Astrocyte (in vitro differentiated cells and primary cell): Measurements from ENCODE around the gene GGTA1. TPM values are rescaled to one million over a fixed set of nuclear protein-coding genes. Genes with fewer than 3 reads are reported as not detected.
"Not testable (repeated sequence)": the region's sequence is repeated elsewhere in the genome, so short reads cannot be mapped to it uniquely, and the experiment has no call there.

Experiments
- DNase-seq: peaks from one replicate; pipeline ENCODE4 v3.0.0-alpha.2; 2010; ENCODE audit warnings: low read depth
- FAIRE-seq: peaks from 2 replicates; lab custom pipeline; 2011; peaks lifted over from hg19 to GRCh38; lab: Jason Lieb, UNC
- H2AFZ ChIP-seq: 2 replicates; pipeline ENCODE4 v1.6.0; 2012; ENCODE audit warnings: low read depth, low read length, inconsistent platforms
- H3K27ac ChIP-seq: 2 replicates; pipeline ENCODE4 v1.5.1; 2011; ENCODE audit warnings: low read depth, low read length, inconsistent platforms
- H3K27me3 ChIP-seq: 2 replicates; pipeline ENCODE4 v1.6.0; 2011; ENCODE audit warnings: low read length, inconsistent platforms; ENCODE audit not compliant: insufficient read depth
- H3K36me3 ChIP-seq: 2 replicates; pipeline ENCODE4 v1.5.1; 2011; ENCODE audit warnings: low read length, inconsistent platforms; ENCODE audit not compliant: insufficient read depth
- H3K4me1 ChIP-seq: 2 replicates; pipeline ENCODE4 v1.5.1; 2011; ENCODE audit warnings: low read length, inconsistent platforms; ENCODE audit not compliant: insufficient read depth
- H3K4me2 ChIP-seq: 2 replicates; pipeline ENCODE4 v1.6.0; 2012; ENCODE audit warnings: low read length, inconsistent platforms
- H3K4me3 ChIP-seq: 2 replicates; pipeline ENCODE4 v1.5.1; 2011; ENCODE audit warnings: low read depth, mild to moderate bottlenecking, low read length, inconsistent platforms; ENCODE audit not compliant: insufficient read depth
- H3K79me2 ChIP-seq: 2 replicates; pipeline ENCODE4 v1.6.0; 2012; ENCODE audit warnings: mild to moderate bottlenecking, low read length, inconsistent platforms; ENCODE audit not compliant: insufficient read depth
- H3K9ac ChIP-seq: 2 replicates; pipeline ENCODE4 v1.6.0; 2012; ENCODE audit warnings: mild to moderate bottlenecking, low read length, inconsistent platforms
- H3K9me3 ChIP-seq: 2 replicates; pipeline ENCODE4 v1.5.1; 2012; ENCODE audit warnings: low read depth, mild to moderate bottlenecking, low read length, inconsistent platforms; ENCODE audit not compliant: insufficient read depth
- H4K20me1 ChIP-seq: 2 replicates; pipeline ENCODE4 v1.6.0; 2012; ENCODE audit warnings: low read length, inconsistent platforms; ENCODE audit not compliant: insufficient read depth
- H3K27ac Mint-ChIP-seq: one replicate; pipeline ENCODE4 v1.8.0; 2021; ENCODE audit warnings: mild to moderate bottlenecking, mixed read lengths; ENCODE audit not compliant: unreplicated experiment
- H3K27me3 Mint-ChIP-seq: one replicate; pipeline ENCODE4 v1.8.0; 2021; ENCODE audit warnings: low read depth, mixed read lengths; ENCODE audit not compliant: unreplicated experiment
- H3K36me3 Mint-ChIP-seq: one replicate; pipeline ENCODE4 v1.8.0; 2021; ENCODE audit warnings: low read depth, mixed read lengths; ENCODE audit not compliant: unreplicated experiment
- H3K4me1 Mint-ChIP-seq: one replicate; pipeline ENCODE4 v1.8.0; 2021; ENCODE audit warnings: low read depth, mixed read lengths; ENCODE audit not compliant: unreplicated experiment
- H3K4me3 Mint-ChIP-seq: one replicate; pipeline ENCODE4 v1.8.0; 2021; ENCODE audit warnings: mild to moderate bottlenecking, moderate library complexity, mixed read lengths; ENCODE audit not compliant: unreplicated experiment
- H3K9me3 Mint-ChIP-seq: one replicate; pipeline ENCODE4 v1.8.0; 2021; ENCODE audit warnings: mild to moderate bottlenecking, mixed read lengths; ENCODE audit not compliant: unreplicated experiment
- CTCF ChIP-seq: IDR thresholded peaks from 2 replicates; pipeline ENCODE4 v1.5.1; 2011; ENCODE audit warnings: low read depth, mild to moderate bottlenecking, inconsistent platforms, low read length, moderate library complexity; ENCODE audit not compliant: insufficient read depth
- EZH2 ChIP-seq: IDR thresholded peaks from 2 replicates; pipeline ENCODE4 v1.6.1; 2012; ENCODE audit warnings: mild to moderate bottlenecking, low read length, inconsistent platforms; ENCODE audit not compliant: insufficient read depth
- total RNA-seq: library from RNA; stranded (reverse); gene quantifications from 2 replicates; pipeline ENCODE4 v1.2.1, GENCODE V29; 2021

GGTA1 gene
- total RNA-seq, 1 donor from 2014 or later: 0.18 TPM

- Histone ChIP-seq H3K36me3 (no peaks in the 10 kb centered on the region), H3K9me3 (no peaks in the 10 kb centered on the region), H3K4me1 (no peaks in the 10 kb centered on the region), H3K79me2 (no peaks in the 10 kb centered on the region), H3K4me2 (no peak overlapping the region), H2AFZ (no peak overlapping the region), H3K9ac (no peak overlapping the region), H4K20me1 (no peaks in the 10 kb centered on the region), H3K27ac (no peak overlapping the region), H3K4me3 (no peak overlapping the region), H3K27me3 (peaks cover 51% of the 10 kb centered on the region)
- H3K4me3 Mint-ChIP-seq: no peak overlapping the region
- no peak for FAIRE-seq
- peaks cover 52% of the 10 kb centered on the region for H3K27me3 Mint-ChIP-seq
- no peak for DNase-seq
- H3K9me3 Mint-ChIP-seq: peaks cover 2% of the 10 kb centered on the region
- H3K4me1 Mint-ChIP-seq: peaks cover 3% of the 10 kb centered on the region
- H3K36me3 Mint-ChIP-seq: no peaks in the 10 kb centered on the region
- H3K27ac Mint-ChIP-seq: no peak overlapping the region
- no peak for TF ChIP-seq EZH2
- TF ChIP-seq CTCF: no peak
These were observed 40.1 kb downstream of the GGTA1 start for GRCh38 chr9:121459513-121459912.

GRCh38 chr9:121458449-121458848, 41.2 kb downstream of the GGTA1 start:
- not testable (repeated sequence) for H2AFZ ChIP-seq, H3K4me3 ChIP-seq, H3K9ac ChIP-seq, H3K9me3 ChIP-seq, H4K20me1 ChIP-seq, DNase-seq, H3K4me3 Mint-ChIP-seq, FAIRE-seq, H3K79me2 ChIP-seq, H3K9me3 Mint-ChIP-seq, H3K4me1 ChIP-seq, H3K36me3 Mint-ChIP-seq, H3K27ac ChIP-seq, H3K4me1 Mint-ChIP-seq, H3K36me3 ChIP-seq, H3K27ac Mint-ChIP-seq, H3K4me2 ChIP-seq
- H3K27me3 ChIP-seq: peaks cover 54% of the 10 kb centered on the region
- H3K27me3 Mint-ChIP-seq: peaks cover 57% of the 10 kb centered on the region

GRCh38 chr9:121455527-121456239, 44.0 kb downstream of the GGTA1 start:
- peaks cover 12% of the 10 kb centered on the region for H3K4me1 Mint-ChIP-seq
- TF ChIP-seq CTCF (no peak), EZH2 (no peak)
- no peak overlapping the region for H2AFZ ChIP-seq
- H3K9ac ChIP-seq: no peak overlapping the region
- H3K4me3 Mint-ChIP-seq: no peak overlapping the region
- no peak overlapping the region for H3K27ac Mint-ChIP-seq
- peaks cover 56% of the 10 kb centered on the region for H3K27me3 Mint-ChIP-seq
- peaks cover 4% of the 10 kb centered on the region for H3K9me3 Mint-ChIP-seq
- no peaks in the 10 kb centered on the region for H3K9me3 ChIP-seq
- H3K36me3 Mint-ChIP-seq: no peaks in the 10 kb centered on the region
- H3K79me2 ChIP-seq: no peaks in the 10 kb centered on the region
- no peaks in the 10 kb centered on the region for H3K36me3 ChIP-seq
- H4K20me1 ChIP-seq: no peaks in the 10 kb centered on the region
- H3K4me3 ChIP-seq: no peak overlapping the region
- FAIRE-seq (no peak), DNase-seq (no peak)
- H3K4me2 ChIP-seq: no peak overlapping the region
- H3K27ac ChIP-seq: no peak overlapping the region
- peaks cover 67% of the 10 kb centered on the region for H3K27me3 ChIP-seq
- no peaks in the 10 kb centered on the region for H3K4me1 ChIP-seq
